ENCODE results near the gene VAC14.

DNA sequence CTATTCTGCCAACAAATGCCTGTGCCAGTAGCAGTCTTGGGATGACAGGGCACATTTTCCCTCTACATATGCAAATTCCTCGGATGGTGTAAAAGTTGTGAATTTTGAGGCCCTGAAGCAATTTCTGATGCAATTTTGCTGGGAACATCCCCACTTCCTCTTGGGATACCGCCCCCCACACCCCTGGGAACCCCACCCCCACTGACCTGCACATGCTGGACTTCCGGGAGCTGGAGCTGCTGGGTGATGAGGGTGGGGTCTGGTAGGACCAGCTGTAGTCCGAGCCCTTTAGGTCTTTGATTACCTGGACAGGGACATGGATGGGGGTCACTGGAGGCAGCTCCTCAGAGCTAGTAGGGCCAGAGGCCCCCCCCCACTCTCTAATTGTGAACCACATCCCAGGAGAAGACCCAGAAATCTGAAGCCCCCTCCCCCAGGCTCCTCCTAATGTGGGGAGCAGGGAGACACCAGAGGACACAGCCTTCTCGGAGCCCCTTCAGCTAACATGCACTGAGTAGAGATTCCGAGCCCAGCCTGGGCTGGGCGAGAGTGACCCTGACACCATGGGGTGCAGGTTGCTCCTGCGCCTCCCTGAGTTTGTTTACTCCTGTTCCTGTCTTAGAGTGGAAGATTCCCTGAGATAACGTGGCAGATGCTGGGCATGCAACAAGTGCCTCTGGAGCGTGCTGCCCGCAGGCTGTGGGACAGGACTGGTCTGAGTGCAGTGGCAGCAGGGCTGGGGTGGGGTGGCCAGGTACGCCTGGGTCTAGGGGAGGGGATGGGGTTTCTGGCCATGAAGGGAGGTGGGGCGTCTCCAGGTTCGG, 124.1 kb downstream of the VAC14 start:
- TF ChIP-seq EP300 (IDR thresholded peaks at IDR 0.05) (no peak), POLR2A (IDR thresholded peaks at IDR 0.05) (no peak)
- TF ChIP-seq, protein P1, sequence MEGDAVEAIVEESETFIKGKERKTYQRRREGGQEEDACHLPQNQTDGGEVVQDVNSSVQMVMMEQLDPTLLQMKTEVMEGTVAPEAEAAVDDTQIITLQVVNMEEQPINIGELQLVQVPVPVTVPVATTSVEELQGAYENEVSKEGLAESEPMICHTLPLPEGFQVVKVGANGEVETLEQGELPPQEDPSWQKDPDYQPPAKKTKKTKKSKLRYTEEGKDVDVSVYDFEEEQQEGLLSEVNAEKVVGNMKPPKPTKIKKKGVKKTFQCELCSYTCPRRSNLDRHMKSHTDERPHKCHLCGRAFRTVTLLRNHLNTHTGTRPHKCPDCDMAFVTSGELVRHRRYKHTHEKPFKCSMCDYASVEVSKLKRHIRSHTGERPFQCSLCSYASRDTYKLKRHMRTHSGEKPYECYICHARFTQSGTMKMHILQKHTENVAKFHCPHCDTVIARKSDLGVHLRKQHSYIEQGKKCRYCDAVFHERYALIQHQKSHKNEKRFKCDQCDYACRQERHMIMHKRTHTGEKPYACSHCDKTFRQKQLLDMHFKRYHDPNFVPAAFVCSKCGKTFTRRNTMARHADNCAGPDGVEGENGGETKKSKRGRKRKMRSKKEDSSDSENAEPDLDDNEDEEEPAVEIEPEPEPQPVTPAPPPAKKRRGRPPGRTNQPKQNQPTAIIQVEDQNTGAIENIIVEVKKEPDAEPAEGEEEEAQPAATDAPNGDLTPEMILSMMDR (IDR thresholded peaks at IDR 0.05), result no peak
